Mucosa of rectum (tissue), 2 donors: ENCODE measurements around the gene SLC26A5.

ENCODE experiments used
- H3K27ac ChIP-seq, 2 donors: one replicate each; pipeline ENCODE4 v1.7.0; 2013; ENCODE audit warnings: inconsistent platforms in 2 of 2, low read depth in 2 of 2, low read length in 2 of 2
- H3K27me3 ChIP-seq, 2 donors: one replicate each; pipeline ENCODE4 v1.7.0; 2013; ENCODE audit warnings: low read length in 2 of 2; ENCODE audit not compliant: control insufficient read depth in 2 of 2, insufficient read depth in 2 of 2
- H3K36me3 ChIP-seq, 2 donors: one replicate each; pipeline ENCODE4 v1.7.0; 2013; ENCODE audit warnings: low read length in 2 of 2; ENCODE audit not compliant: control insufficient read depth in 2 of 2, insufficient read depth in 2 of 2
- H3K4me1 ChIP-seq, 2 donors: one replicate each; pipeline ENCODE4 v1.7.0; 2013; ENCODE audit warnings: low read length in 2 of 2, mild to moderate bottlenecking in 1 of 2; ENCODE audit not compliant: control insufficient read depth in 2 of 2, insufficient read depth in 2 of 2
- H3K4me3 ChIP-seq, 2 donors: one replicate each; pipeline ENCODE4 v1.7.0; 2013; ENCODE audit warnings: low read length in 2 of 2
- H3K9ac ChIP-seq, 2 donors: one replicate each; pipeline ENCODE4 v1.7.0; 2013; ENCODE audit warnings: low read length in 2 of 2, low read depth in 1 of 2, mild to moderate bottlenecking in 1 of 2
- H3K9me3 ChIP-seq, 2 donors: one replicate each; pipeline ENCODE4 v1.7.0; 2013; ENCODE audit warnings: low read length in 2 of 2; ENCODE audit not compliant: control insufficient read depth in 2 of 2
- donor health status: healthy.
- donor health status: Normal muscosa, but diverticular disease.

The SLC26A5 gene

DNA sequence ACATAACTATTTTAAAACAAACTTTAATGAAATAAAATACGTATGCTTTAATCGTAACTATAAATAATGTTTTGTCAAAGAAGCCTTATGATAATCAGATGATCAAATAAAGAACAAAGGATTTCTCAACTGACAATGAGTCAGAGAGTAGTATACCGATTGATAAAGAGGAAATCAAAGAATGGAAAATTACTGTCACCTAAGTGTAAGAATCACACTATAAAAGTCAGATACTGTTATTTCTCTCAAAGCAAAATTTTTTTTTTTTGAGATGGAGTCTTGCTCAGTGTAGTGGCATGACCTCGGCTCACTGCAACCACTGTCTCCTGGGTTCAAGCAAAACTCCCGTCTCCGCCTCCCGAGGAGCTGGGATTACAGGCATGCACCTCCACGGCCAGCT is 120.3 kb downstream of the SLC26A5 start:
- no peak overlapping the region for H3K9ac ChIP-seq
- no peak overlapping the region for H3K4me3 ChIP-seq
- H3K27ac ChIP-seq, result no peak overlapping the region
- no peaks in the 10 kb centered on the region for H3K27me3 ChIP-seq
- peaks cover 31 to 49% of the 10 kb centered on the region in 2 donors for H3K36me3 ChIP-seq
- H3K4me1 ChIP-seq, result no peaks in the 10 kb centered on the region
- no peaks in the 10 kb centered on the region for H3K9me3 ChIP-seq
